GM19239 (cell line): ENCODE results near the gene NVL.

Experiments used
- DNase-seq: peaks from one replicate; pipeline ENCODE4 v3.0.0; 2011; ENCODE audit warnings: low spot score; ENCODE audit not compliant: insufficient read length
- FAIRE-seq: peaks from 2 replicates; lab custom pipeline; 2011; peaks lifted over from hg19 to GRCh38; lab: Jason Lieb, UNC

Gene NVL

GRCh38 chr1:224294775-224295174 is 35.2 kb downstream of the NVL start:
- FAIRE-seq (no peak), DNase-seq (no peak)

- FAIRE-seq (no peak), DNase-seq (no peak)
Observed at GRCh38 chr1:224292419-224292818, 37.6 kb downstream of the NVL start.

- DNase-seq (no peak), FAIRE-seq (no peak)
Observed at GRCh38 chr1:224289396-224289795, 40.6 kb downstream of the NVL start.

- DNase-seq (no peak), FAIRE-seq (no peak)
Observed at GRCh38 chr1:224287714-224288113, 42.3 kb downstream of the NVL start.

- FAIRE-seq (no peak), DNase-seq (no peak)
Observed at GRCh38 chr1:224282140-224282539, 47.8 kb downstream of the NVL start.

- FAIRE-seq (no peak), DNase-seq (no peak)
Observed at GRCh38 chr1:224276771-224277487, 53.0 kb downstream of the NVL start.

GRCh38 chr1:224274970-224275626 is 54.9 kb downstream of the NVL start:
- FAIRE-seq (no peak), DNase-seq (no peak)

- no peak for DNase-seq
- FAIRE-seq = no peak
Observed at GRCh38 chr1:224273641-224274040, 56.3 kb downstream of the NVL start.

- no peak for DNase-seq
Observed at GRCh38 chr1:224271106-224271505, 58.9 kb downstream of the NVL start.

GRCh38 chr1:224267925-224268324 is 62.0 kb downstream of the NVL start:
- no peak for DNase-seq
- no peak for FAIRE-seq

More at GRCh38 chr1:224271106-224271505, 58.9 kb downstream of the NVL start:
- FAIRE-seq = no peak

GRCh38 chr1:224266915-224267856 is 62.8 kb downstream of the NVL start:
- DNase-seq (no peak), FAIRE-seq (no peak)

- DNase-seq (no peak), FAIRE-seq (peak; percentile 53)
Observed at GRCh38 chr1:224266105-224266914, 63.7 kb downstream of the NVL start.

- no peak for DNase-seq
- no peak for FAIRE-seq
Observed at GRCh38 chr1:224264321-224264720, 65.7 kb downstream of the NVL start.

- DNase-seq = no peak
- no peak for FAIRE-seq
Observed at GRCh38 chr1:224262373-224263054, 67.5 kb downstream of the NVL start.

GRCh38 chr1:224259986-224260385 is 70.0 kb downstream of the NVL start:
- FAIRE-seq (no peak), DNase-seq (no peak)

- FAIRE-seq (no peak), DNase-seq (no peak)
Observed at GRCh38 chr1:224258351-224258750, 71.6 kb downstream of the NVL start.

- FAIRE-seq (no peak), DNase-seq (no peak)
Observed at GRCh38 chr1:224256640-224257039, 73.3 kb downstream of the NVL start.

- no peak for FAIRE-seq
- no peak for DNase-seq
Observed at GRCh38 chr1:224253721-224254120, 76.3 kb downstream of the NVL start.

- FAIRE-seq = no peak
- no peak for DNase-seq
Observed at GRCh38 chr1:224252479-224252878, 77.5 kb downstream of the NVL start.
